GM19035 (cell line): ENCODE measurements around the gene CHCHD6.

Experiments used
- ATAC-seq: cut with Tn5 transposase; IDR thresholded peaks from one replicate; pipeline ENCODE4 v1.9.1; 2021; ENCODE audit not compliant: unreplicated experiment

Gene CHCHD6

DNA sequence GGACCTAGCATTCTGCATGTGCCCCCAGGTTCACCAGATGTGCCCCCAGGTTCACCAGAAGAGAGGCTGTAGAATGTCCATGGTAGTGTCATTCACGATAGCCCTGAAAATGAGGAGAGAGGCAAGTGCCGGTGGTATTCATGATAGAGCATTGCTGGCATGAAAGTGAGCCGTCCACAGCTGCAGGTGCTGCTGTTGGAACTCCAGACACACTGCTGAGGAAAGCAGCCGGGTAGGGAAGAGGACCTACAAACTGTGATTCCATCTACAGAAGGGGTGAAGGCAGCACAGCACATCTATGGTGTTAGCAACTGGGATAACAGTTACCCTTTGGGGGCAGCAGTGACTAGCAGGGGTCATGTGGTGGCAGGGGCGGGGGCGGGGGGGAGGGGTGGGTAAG lies 153.9 kb downstream of the CHCHD6 start:
- no peak for ATAC-seq

DNA sequence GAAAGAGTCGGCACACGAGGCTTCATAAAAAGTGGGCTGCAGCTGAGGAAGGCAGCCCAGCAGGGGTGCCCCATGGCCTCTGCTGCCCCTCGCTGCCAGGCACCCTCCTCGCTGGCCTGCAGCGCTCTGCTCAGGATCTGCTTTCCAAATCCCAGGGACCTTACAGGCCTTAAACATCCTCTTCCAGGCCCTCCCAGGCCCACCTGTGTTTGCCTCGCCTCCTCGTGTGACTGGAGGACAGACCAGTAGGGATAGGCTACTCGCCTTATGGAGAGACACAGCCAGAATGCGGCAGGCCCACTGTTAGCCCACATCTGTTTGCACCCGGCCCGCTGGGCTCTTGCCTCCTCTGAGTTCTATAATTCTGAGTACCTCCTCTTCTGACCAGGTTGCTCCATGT lies 154.4 kb downstream of the CHCHD6 start:
- no peak for ATAC-seq

- ATAC-seq: no peak
Observed at GRCh38 chr3:126858887-126859286, 154.8 kb downstream of the CHCHD6 start.

- no peak for ATAC-seq
Observed at GRCh38 chr3:126859415-126860246, 155.6 kb downstream of the CHCHD6 start.

DNA sequence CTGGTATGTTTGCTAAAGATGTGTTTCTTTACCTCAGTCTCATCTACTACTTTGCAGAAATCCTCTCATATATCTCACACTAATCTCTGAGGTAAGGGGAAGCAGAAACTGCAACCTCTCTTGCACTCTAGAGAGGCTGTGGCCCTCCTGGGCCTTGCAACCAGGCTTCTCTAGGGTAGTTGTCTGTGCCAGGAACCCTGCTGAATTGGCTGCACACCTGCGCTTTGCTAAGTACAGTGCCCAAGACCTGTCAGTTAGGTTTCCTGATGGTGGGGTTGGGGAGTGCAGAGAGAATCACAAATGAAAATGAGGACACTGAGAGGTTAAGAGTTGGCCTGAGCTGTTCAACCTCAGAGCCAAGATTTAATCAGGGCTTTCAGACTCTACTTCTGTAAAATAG lies 161.7 kb downstream of the CHCHD6 start:
- no peak for ATAC-seq

- no peak for ATAC-seq
Observed at GRCh38 chr3:126866175-126866759, 162.2 kb downstream of the CHCHD6 start.

- no peak for ATAC-seq
Observed at GRCh38 chr3:126867190-126867862, 163.3 kb downstream of the CHCHD6 start.

GRCh38 chr3:126867863-126868200 lies 163.8 kb downstream of the CHCHD6 start:
- ATAC-seq: no peak

GRCh38 chr3:126870608-126871210 lies 166.7 kb downstream of the CHCHD6 start:
- ATAC-seq: no peak

DNA sequence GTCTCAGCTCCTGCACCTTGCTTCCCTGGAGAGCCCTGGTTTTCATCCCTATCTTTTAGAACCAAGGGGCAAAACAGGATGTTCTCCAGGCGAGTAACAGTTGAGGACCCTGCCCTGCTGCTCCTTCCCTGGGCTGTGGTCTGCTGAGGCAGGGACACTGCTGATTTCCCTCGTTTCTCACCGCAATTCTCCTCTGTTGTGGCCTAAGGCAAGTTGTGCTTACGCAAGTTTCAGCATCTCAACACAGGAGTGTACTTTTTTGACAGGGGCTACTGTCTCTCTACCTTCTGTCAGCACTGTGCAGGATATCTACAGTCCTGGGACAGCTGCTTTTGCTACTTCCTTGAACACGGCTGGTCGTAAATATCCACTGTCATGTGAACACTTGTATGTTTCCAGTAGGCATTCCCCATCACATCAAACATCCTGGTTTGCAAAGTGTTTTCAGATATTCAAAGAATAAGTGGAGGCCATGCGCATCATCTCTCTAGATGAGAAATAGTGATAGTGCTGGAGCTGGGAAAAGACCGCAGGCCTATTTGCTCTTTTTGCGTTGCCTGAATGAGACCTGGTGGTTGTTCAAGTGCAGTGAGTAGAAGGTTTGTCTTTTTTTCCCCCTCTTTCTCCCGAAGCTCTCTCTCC lies 168.8 kb downstream of the CHCHD6 start:
- ATAC-seq: no peak

DNA sequence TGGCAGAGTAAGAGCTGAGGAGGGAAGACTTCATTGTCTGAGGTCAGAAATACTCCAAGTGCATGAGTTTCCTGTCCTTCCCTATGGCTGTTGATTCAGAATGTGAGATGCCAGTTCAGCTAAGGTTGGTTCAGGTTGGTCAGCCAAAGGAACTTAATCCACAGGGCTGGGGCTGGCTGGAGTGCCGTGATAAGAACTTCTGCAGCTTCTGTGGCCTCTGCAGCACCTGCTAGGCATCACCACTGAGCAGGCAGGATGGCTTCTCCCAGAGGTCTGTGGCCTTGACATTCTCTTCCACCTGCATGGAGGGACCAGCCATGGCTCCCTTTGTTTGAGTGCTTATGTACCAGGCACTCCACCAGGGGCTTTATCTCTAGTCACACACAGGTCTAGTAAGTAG lies 169.4 kb downstream of the CHCHD6 start:
- ATAC-seq: no peak

DNA sequence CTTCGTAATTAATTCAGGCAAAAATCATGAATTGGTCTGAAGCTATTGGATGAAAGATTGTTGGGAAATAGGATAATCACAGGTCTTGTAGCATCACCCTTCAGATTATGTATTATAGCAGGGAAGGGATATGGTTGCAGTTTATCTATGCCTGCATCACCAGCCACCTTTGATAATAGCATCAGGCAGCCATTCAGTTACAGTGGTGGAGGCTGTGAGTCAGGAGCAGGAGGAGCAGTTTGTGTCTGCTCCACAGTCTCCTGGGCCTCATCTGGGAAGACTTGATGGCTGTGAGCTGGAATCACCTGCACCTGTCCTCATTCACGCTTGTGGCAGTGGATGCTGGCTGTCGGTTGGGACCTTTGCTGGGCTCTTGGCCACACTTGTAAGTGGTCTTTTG lies 174.6 kb downstream of the CHCHD6 start:
- ATAC-seq: no peak

GRCh38 chr3:126880901-126881300 lies 176.9 kb downstream of the CHCHD6 start:
- no peak for ATAC-seq

GRCh38 chr3:126881861-126882260 lies 177.8 kb downstream of the CHCHD6 start:
- no peak for ATAC-seq

- ATAC-seq: no peak
Observed at GRCh38 chr3:126883241-126883640, 179.2 kb downstream of the CHCHD6 start.

GRCh38 chr3:126885425-126885824 lies 181.4 kb downstream of the CHCHD6 start:
- no peak for ATAC-seq

DNA sequence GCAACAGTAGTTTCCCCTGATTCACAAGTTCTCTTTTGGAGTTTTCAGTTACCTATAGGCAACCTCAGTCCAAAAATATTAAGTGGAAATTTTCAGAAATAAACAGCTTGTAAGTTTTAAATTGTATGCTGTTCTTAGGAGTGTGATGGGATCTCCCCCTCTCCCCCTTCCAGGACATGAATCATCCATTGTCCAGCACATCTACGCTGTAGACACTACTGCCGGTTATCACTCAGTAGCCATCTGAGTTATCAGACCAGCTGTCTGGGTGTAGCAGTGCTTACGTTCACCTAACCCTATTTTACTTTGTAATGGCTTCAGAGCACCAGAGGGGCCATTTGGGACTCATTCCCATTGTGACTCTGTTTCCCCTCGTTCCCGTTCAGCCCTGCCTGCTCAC lies 182.2 kb downstream of the CHCHD6 start:
- no peak for ATAC-seq

DNA sequence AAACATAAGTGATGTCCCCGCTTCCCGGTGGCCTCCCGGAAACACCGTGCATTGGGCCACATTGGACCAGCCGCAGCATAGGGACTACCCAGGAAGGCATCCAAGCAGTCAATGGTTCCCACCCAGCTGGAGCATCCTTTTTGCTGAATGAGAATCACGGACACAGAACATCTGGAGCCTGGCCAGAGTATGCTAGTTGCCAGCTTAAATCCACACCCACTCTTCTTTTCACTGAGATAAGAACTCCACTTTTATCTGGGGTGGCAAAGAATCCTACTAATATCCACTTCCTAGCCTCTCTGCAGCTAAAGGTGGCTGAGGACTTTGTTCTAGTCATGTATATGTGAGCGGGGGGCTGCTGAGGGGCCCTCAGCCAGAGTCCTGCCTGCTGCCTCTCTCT lies 183.6 kb downstream of the CHCHD6 start:
- no peak for ATAC-seq

GRCh38 chr3:126888186-126888760 lies 184.2 kb downstream of the CHCHD6 start:
- no peak for ATAC-seq

GRCh38 chr3:126889276-126890201 lies 185.5 kb downstream of the CHCHD6 start:
- no peak for ATAC-seq
